Fibroblast of lung (primary cell): Measurements from ENCODE around the gene TMEM214.

ENCODE experiments used
- EZH2 ChIP-seq: IDR thresholded peaks from 2 replicates; pipeline ENCODE4 v1.5.1; 2012; ENCODE audit warnings: low read length, control low read depth, mild to moderate bottlenecking; ENCODE audit errors: missing control alignments
- TF ChIP-seq, protein P1 (sequence below), 2 donors: IDR thresholded peaks in 1 of 2; conservative IDR thresholded peaks in 1 of 2; 1 replicate in 1 of 2; 2 replicates in 1 of 2; pipeline ENCODE4 v1.5.1; 2011 to 2012; ENCODE audit warnings: low read length in 2 of 2, control low read depth in 1 of 2, inconsistent platforms in 1 of 2, low read depth in 1 of 2, mild to moderate bottlenecking in 1 of 2

GRCh38 chr2:27042985-27043634 lies 10.3 kb downstream of the TMEM214 start:
- TF ChIP-seq, protein P1, sequence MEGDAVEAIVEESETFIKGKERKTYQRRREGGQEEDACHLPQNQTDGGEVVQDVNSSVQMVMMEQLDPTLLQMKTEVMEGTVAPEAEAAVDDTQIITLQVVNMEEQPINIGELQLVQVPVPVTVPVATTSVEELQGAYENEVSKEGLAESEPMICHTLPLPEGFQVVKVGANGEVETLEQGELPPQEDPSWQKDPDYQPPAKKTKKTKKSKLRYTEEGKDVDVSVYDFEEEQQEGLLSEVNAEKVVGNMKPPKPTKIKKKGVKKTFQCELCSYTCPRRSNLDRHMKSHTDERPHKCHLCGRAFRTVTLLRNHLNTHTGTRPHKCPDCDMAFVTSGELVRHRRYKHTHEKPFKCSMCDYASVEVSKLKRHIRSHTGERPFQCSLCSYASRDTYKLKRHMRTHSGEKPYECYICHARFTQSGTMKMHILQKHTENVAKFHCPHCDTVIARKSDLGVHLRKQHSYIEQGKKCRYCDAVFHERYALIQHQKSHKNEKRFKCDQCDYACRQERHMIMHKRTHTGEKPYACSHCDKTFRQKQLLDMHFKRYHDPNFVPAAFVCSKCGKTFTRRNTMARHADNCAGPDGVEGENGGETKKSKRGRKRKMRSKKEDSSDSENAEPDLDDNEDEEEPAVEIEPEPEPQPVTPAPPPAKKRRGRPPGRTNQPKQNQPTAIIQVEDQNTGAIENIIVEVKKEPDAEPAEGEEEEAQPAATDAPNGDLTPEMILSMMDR (conservative IDR thresholded peaks at IDR 0.05 in 1 of 2, IDR thresholded peaks at IDR 0.05 in 1 of 2; ENCODE audit: low read depth in 1 of 2, low read length in 2 of 2) = no peak
- TF ChIP-seq EZH2 = no peak
